Heart left ventricle (tissue), 13 donors: ENCODE results near the gene FGA.

Source experiments
- CTCF ChIP-seq, 12 donors: fragments of 200-600 bp; sonication (generic) in 4 of 12; IDR thresholded peaks; one replicate each; pipeline versions ENCODE4 v1.5.0 to v1.8.0; 2018 to 2022; ENCODE audit warnings: antibody characterized with exemption in 12 of 12, mild to moderate bottlenecking in 5 of 12
- POLR2A ChIP-seq, 2 donors: fragments of 450-650 bp; IDR thresholded peaks; one replicate each; pipeline ENCODE4 v1.6.1; 2017; ENCODE audit warnings: antibody characterized with exemption in 2 of 2, mild to moderate bottlenecking in 2 of 2, moderate library complexity in 2 of 2
- donor health status: ischemic (EF 13 %, LVEDD 7.1; RV severe dilation, severe dysfunction).
- donor health status: DM: no; HTN: yes; CAD: no.
- donor health status: DM: no; HTN: no; CAD: no.
- donor health status: ischemic (EF 25% LVEDD 6.9; RV normal size, moderate dysfunction).
- donor health status: ischemic (EF 25% LVEDD 5.7; RV mildly dilated, moderate dysfunction).
- donor health status: ischemic (EF 35%, LVEDD 5.7; RV mildly dilated, moderate dysfunction).
- donor health status: nonischemic (EF 11% LVEDD 7.7; RV severe dilation, severe dysfunction).
- donor health status: DM: yes; HTN: yes; CAD: no.
- donor health status: PGD.
- donor health status: ischemic (EF 29% LVEDD 5.4; RV normal size, mild dysfunction).
- donor health status: nonischemic (EF 23%, LVEDD 6.1; RV moderate dilation, normal function).

DNA sequence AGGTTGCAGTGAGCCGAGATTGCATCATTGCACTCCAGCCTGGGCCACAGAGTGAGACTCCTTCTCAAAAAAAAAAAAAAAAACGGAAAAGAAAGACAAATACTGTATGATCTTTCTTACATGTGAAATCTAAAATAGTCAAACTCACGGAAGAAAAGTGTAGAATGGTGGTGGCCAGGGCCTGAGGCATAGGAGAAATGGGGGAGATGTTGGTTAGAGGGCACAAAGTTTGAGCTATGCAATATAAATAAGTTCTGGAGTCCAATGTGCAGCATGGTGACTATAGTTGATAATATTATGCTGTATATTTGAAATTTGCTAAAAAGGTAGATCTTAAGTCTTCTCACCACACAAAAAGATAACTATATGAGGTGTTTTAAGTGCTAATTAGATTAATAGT, 1.3 kb upstream of the FGA start:
- TF ChIP-seq CTCF (IDR thresholded peaks at IDR 0.05) = no peak
- TF ChIP-seq POLR2A (IDR thresholded peaks at IDR 0.05) = no peak
